Ishikawa (cell line): ENCODE data around the gene SRL.
A peak's percentile ranks its signal among the peaks of the same experiment; 100 is the strongest.

ENCODE experiments used
- CEBPB ChIP-seq: IDR thresholded peaks from 2 replicates; pipeline ENCODE4 v1.6.1; 2012
- CREB1 ChIP-seq: IDR thresholded peaks from 2 replicates; pipeline ENCODE4 v1.6.1; 2012; ENCODE audit warnings: low read depth
- EGR1 ChIP-seq: IDR thresholded peaks from 2 replicates; pipeline ENCODE4 v1.6.1; 2012
- EP300 ChIP-seq: IDR thresholded peaks from 2 replicates; pipeline ENCODE4 v1.6.1; 2012; ENCODE audit warnings: borderline replicate concordance
- FOXM1 ChIP-seq: IDR thresholded peaks from 2 replicates; pipeline ENCODE4 v1.6.1; 2012; ENCODE audit warnings: low read depth, borderline replicate concordance
- NFIC ChIP-seq: IDR thresholded peaks from 2 replicates; pipeline ENCODE4 v1.6.1; 2012
- RAD21 ChIP-seq: IDR thresholded peaks from 2 replicates; pipeline ENCODE4 v1.6.1; 2012; ENCODE audit warnings: low read depth
- TAF1 ChIP-seq: IDR thresholded peaks from 2 replicates; pipeline ENCODE4 v1.6.1; 2012; ENCODE audit warnings: low read depth, mild to moderate bottlenecking
- TCF12 ChIP-seq: IDR thresholded peaks from 2 replicates; pipeline ENCODE4 v1.6.1; 2012; ENCODE audit warnings: low read depth
- TEAD4 ChIP-seq: IDR thresholded peaks from 2 replicates; pipeline ENCODE4 v1.6.1; 2012
- YY1 ChIP-seq: IDR thresholded peaks from 2 replicates; pipeline ENCODE4 v1.6.1; 2012; ENCODE audit warnings: low read depth
- ZBTB7A ChIP-seq: IDR thresholded peaks from 2 replicates; pipeline ENCODE4 v1.6.1; 2012; ENCODE audit warnings: low read depth
- TF ChIP-seq, protein P1 (sequence below): IDR thresholded peaks from 2 replicates; pipeline ENCODE4 v1.6.1; 2012
- TF ChIP-seq, protein P2 (sequence below): IDR thresholded peaks from 2 replicates; pipeline ENCODE4 v1.6.1; 2012
- TF ChIP-seq, protein P3 (sequence below): IDR thresholded peaks from 2 replicates; pipeline ENCODE4 v1.6.1; 2012; ENCODE audit warnings: low read depth, mild to moderate bottlenecking

Gene SRL

DNA sequence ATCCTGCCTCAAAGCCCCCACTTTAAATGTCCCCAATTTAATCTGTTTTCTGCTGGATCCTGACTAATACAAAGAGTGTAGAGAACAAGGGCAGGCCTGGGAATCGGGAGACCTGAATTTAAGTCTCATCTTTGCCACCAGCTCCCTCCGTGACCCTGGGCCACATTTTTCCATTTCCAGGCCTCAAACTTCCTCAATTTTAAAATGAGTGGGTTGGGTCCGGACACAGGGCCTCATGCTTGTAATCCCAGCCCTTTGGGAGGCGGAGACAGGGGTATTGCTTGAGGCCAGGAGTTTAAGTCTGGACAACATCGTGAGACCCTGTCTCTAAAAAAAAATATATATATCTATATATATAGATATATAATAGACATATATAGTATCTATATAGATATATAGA is 61.4 kb downstream of the SRL start:
- TF ChIP-seq, protein P1, sequence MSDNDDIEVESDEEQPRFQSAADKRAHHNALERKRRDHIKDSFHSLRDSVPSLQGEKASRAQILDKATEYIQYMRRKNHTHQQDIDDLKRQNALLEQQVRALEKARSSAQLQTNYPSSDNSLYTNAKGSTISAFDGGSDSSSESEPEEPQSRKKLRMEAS, result no peak
- TF ChIP-seq, protein P2, sequence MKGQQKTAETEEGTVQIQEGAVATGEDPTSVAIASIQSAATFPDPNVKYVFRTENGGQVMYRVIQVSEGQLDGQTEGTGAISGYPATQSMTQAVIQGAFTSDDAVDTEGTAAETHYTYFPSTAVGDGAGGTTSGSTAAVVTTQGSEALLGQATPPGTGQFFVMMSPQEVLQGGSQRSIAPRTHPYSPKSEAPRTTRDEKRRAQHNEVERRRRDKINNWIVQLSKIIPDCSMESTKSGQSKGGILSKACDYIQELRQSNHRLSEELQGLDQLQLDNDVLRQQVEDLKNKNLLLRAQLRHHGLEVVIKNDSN, result no peak
- TF ChIP-seq TCF12, result no peak

DNA sequence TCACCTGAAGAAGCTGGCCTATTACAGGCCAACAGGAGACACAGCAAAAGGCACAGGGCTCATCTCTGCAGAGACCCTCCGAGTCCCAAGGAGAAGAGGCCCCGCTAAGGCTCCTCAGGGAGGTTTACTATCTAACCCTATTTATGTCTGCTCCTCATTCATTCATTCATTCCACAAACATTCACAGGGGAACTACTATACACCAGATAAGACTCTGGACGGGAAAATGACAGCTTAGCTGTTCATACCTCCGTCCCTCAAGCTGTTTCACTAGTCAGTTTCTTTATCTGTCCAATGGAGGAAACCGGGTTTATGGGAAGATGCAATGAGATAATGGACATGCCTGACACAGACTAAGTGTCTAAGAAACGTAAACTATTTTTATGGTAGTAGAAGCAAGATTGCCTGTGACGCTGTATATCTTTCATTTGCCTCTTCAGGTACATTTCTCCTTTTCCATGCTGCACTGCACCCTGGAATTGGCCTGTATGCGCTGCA is 62.1 kb downstream of the SRL start:
- TF ChIP-seq CEBPB, result no peak
- TF ChIP-seq YY1, result no peak

DNA sequence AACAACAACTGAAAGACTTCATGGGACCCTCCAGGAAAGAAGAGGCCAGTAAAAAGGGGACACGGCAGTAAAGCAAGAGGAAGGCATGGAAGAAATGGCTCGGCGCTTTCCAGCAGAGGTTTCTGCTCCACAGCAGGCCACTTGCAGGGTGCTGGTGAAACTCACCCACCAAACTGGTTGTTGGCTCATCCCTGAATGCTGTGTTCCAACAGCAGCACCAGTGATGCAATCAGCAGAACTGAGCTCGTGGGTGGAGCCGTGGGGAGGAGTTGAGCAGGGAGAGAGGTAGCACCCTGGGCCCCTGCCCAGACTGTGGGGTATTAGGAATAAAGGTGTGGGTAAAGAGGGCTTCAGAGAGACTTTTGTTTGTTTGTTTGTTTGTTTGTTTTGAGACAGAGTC is 62.9 kb downstream of the SRL start:
- TF ChIP-seq CEBPB (peak; percentile 93), RAD21 (0 out of 2 replicates have a peak, but pooled peaks have one; percentile 1), CREB1 (no peak)

DNA sequence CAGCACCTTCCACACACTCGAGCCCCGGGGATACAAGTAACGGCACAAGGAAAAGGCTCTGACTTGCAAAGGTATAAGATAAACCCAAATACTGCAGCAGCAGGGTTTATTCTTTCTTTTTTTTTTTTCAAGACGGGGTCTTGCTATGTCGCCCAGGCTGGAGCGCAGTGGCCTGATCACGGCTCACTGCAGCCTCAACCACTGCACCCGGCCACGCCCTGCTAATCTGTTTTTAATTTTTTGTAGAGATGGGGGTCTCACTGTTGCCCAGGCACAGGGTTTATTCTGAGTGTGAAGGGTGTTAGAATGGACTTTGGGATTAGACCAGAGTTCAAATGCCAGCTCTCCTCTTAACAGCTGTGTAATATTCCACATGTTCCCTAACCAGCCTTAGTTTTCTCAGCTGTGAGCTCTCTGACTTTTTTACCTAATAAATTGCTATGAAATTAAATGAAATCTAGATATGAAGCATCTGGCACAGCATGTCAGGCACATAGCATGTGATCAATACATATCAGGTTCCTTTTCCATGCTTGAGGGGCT is 63.3 kb downstream of the SRL start:
- TF ChIP-seq, protein P1, result no peak
- no peak for TF ChIP-seq CREB1
- no peak for TF ChIP-seq EGR1
- no peak for TF ChIP-seq NFIC
- TF ChIP-seq CEBPB, result no peak
- no peak for TF ChIP-seq YY1
- TF ChIP-seq RAD21, result no peak
- TF ChIP-seq ZBTB7A, result no peak
- TF ChIP-seq, protein P2, result no peak
- no peak for TF ChIP-seq FOXM1
- TF ChIP-seq, protein P3, sequence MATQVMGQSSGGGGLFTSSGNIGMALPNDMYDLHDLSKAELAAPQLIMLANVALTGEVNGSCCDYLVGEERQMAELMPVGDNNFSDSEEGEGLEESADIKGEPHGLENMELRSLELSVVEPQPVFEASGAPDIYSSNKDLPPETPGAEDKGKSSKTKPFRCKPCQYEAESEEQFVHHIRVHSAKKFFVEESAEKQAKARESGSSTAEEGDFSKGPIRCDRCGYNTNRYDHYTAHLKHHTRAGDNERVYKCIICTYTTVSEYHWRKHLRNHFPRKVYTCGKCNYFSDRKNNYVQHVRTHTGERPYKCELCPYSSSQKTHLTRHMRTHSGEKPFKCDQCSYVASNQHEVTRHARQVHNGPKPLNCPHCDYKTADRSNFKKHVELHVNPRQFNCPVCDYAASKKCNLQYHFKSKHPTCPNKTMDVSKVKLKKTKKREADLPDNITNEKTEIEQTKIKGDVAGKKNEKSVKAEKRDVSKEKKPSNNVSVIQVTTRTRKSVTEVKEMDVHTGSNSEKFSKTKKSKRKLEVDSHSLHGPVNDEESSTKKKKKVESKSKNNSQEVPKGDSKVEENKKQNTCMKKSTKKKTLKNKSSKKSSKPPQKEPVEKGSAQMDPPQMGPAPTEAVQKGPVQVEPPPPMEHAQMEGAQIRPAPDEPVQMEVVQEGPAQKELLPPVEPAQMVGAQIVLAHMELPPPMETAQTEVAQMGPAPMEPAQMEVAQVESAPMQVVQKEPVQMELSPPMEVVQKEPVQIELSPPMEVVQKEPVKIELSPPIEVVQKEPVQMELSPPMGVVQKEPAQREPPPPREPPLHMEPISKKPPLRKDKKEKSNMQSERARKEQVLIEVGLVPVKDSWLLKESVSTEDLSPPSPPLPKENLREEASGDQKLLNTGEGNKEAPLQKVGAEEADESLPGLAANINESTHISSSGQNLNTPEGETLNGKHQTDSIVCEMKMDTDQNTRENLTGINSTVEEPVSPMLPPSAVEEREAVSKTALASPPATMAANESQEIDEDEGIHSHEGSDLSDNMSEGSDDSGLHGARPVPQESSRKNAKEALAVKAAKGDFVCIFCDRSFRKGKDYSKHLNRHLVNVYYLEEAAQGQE, result no peak
- no peak for TF ChIP-seq TCF12
- no peak for TF ChIP-seq TAF1
- TF ChIP-seq EP300, result no peak
- no peak for TF ChIP-seq TEAD4

DNA sequence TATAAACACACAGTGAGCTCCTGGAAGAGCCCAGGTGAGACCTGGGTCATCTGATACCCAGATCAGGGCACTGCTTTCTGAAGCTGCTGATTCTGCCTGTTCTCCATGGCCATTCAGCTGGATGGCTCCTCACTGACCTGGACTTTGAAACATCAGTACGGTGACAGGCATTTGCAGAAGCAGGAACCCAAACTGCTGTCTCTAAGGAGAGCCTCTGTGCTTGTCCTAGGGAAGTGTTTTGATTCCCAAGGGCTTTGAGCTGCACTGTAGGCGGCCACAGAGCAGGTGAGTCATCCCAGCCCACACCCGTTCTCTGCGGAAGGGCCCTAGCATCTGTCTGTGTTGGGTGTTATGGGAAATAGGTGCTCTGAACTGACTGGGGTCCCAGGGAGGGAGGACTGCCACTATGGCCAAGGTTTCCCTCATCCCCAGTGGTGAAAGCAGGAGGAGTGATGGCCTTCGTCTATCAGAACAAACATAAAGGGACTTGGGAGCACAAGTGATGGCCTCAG is 64.9 kb downstream of the SRL start:
- TF ChIP-seq TAF1 (no peak), TEAD4 (no peak), NFIC (no peak), CREB1 (no peak), FOXM1 (no peak), RAD21 (no peak), EGR1 (no peak)
- TF ChIP-seq, protein P3, result no peak
- TF ChIP-seq, protein P2, result no peak

DNA sequence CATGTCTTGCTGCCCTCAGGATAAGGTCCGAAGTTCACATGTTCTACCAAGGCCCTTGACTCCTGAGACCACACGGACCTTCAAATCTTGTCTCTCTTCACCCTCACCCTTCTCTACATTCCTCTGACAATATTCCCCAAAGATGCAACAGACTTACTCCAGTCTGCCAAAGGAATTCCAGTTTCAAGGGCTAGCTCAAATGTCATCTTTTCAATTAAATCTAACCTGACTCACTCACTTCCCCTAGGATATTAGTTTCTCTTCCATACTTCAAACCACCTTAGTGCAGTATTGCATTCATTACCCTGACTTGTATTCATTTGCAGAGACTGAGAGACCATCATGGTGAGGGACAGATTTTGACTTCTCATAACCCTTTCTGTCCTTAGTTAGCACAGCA is 66.0 kb downstream of the SRL start:
- TF ChIP-seq, protein P1, result no peak

DNA sequence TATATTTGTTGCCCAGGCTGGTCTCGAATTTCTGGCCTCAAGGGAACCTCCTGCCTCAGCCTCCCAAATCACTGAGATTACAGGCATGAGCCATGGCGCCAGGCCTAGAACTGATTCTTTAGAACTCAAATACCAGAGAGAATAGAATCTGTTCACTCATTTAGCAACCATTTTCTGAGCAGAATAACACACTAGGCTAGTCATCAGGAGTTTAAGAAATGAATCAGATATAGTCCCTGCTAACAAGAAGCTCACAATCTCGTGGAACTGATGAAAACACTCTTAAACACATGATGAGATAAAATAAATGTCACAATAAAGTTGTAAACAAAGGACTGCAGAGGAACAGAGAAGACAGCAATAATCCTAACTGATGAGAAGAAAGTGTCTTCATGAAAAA is 69.8 kb downstream of the SRL start:
- TF ChIP-seq TEAD4, result no peak
- TF ChIP-seq NFIC, result no peak
- no peak for TF ChIP-seq EP300
- TF ChIP-seq YY1, result no peak
- no peak for TF ChIP-seq EGR1
- no peak for TF ChIP-seq FOXM1
- TF ChIP-seq TAF1, result no peak
- TF ChIP-seq, protein P2, result no peak
- TF ChIP-seq, protein P1, result no peak
- TF ChIP-seq ZBTB7A, result no peak
- TF ChIP-seq CEBPB, result no peak
